Aorta (tissue), 5 donors: ENCODE results near the gene SEPTIN12. TPM values are rescaled to one million over a fixed set of nuclear protein-coding genes. Genes with fewer than 3 reads are reported as not detected.
"Not testable (repeated sequence)": the region's sequence is repeated elsewhere in the genome, so short reads cannot be mapped to it uniquely, and the experiment has no call there.

Source experiments
- ATAC-seq: fragments of 200-7000 bp; cut with Tn5 transposase; one replicate; pipeline ENCODE4 v1.9.1; 2022; ENCODE audit warnings: moderate library complexity; ENCODE audit not compliant: low FRiP score
- DNase-seq, 2 donors: peaks; one replicate each; pipeline ENCODE4 v3.0.0-alpha.2; 2020
- H3K27ac ChIP-seq, 2 donors: one replicate each; pipeline ENCODE4 v1.5.1; 2013; ENCODE audit warnings: low read length in 2 of 2, mild to moderate bottlenecking in 2 of 2, moderate library complexity in 2 of 2, control low read depth in 1 of 2, inconsistent platforms in 1 of 2, low read depth in 1 of 2
- H3K27me3 ChIP-seq, 2 donors: one replicate each; pipeline ENCODE4 v1.6.1; 2013; ENCODE audit warnings: control low read depth in 1 of 2, low read length in 1 of 2, mild to moderate bottlenecking in 1 of 2, moderate library complexity in 1 of 2; ENCODE audit not compliant: insufficient read depth in 2 of 2, control insufficient read depth in 1 of 2
- H3K36me3 ChIP-seq, 2 donors: one replicate each; pipeline ENCODE4 v1.6.1; 2013; ENCODE audit warnings: control low read depth in 1 of 2, low read length in 1 of 2, mild to moderate bottlenecking in 1 of 2; ENCODE audit not compliant: insufficient read depth in 2 of 2, control insufficient read depth in 1 of 2
- H3K4me1 ChIP-seq, 2 donors: one replicate each; pipeline ENCODE4 v1.6.1; 2013; ENCODE audit warnings: low read length in 2 of 2, control low read depth in 1 of 2, mild to moderate bottlenecking in 1 of 2, moderate library complexity in 1 of 2; ENCODE audit not compliant: insufficient read depth in 2 of 2, control insufficient read depth in 1 of 2
- H3K4me3 ChIP-seq, 2 donors: one replicate each; pipeline ENCODE4 v1.5.1; 2013; ENCODE audit warnings: low read length in 2 of 2, control low read depth in 1 of 2, mild to moderate bottlenecking in 1 of 2
- H3K9me3 ChIP-seq: one replicate; pipeline ENCODE4 v1.6.1; 2013; ENCODE audit warnings: mild to moderate bottlenecking, low read length; ENCODE audit not compliant: control insufficient read depth
- WGBS, 2 donors: extraction: QIAGEN DNeasy Blood & Tissue Kit; methylation state at CpG; one replicate each; pipeline ENCODE4 v1.1.7; 2013; 5-methylcytosine and 5-hydroxymethylcytosine counted together
- intact Hi-C, 2 donors: fragments of 100-400 bp; cut with DNase I; formaldehyde crosslinking; loops; one replicate each; pipeline versions ENCODE4 v1.14.2 to v1.15.0; 2022
- polyA plus RNA-seq, 2 donors: library from polyadenylated mRNA; stranded (reverse); fragments of 200-250 nt; gene quantifications; one replicate each; pipeline ENCODE4 v1.2.3, GENCODE V29; 2013
- total RNA-seq, 2 donors: library from RNA; stranded (reverse); fragmentation: NEBNext Ultra II Directional; extraction: Animal tissue kit (Norgen Biotek cat#: 25700); gene quantifications; one replicate each; pipeline ENCODE4 v1.2.1, GENCODE V29; 2021
- donor health status: healthy with polysubstance abuse.
- donor health status: Bipolar disorder and iron deficiency.
- donor health status: DM: no; HTN: no; CAD: no.
- donor health status: DM: no; HTN: no; CAD: no.
- donor health status: DM: yes; HTN: yes; CAD: no.

Gene SEPTIN12
- total and polyA plus RNA-seq, 4 donors: not detected

- Histone ChIP-seq H3K4me1 (no peaks in the 10 kb centered on the region), H3K27ac (no peak overlapping the region), H3K9me3 (peaks cover 1% of the 10 kb centered on the region), H3K27me3 (no peaks in the 10 kb centered on the region), H3K4me3 (no peak overlapping the region), H3K36me3 (no peaks in the 10 kb centered on the region)
- ATAC-seq (no peak), DNase-seq (no peak)
- intact Hi-C loops: no loop called here
- WGBS, 2 donors: 86% methylated on average over 10 of the region's 10 CpGs
Measured at GRCh38 chr16:4790261-4790660, 2.1 kb upstream of the SEPTIN12 start.

DNA sequence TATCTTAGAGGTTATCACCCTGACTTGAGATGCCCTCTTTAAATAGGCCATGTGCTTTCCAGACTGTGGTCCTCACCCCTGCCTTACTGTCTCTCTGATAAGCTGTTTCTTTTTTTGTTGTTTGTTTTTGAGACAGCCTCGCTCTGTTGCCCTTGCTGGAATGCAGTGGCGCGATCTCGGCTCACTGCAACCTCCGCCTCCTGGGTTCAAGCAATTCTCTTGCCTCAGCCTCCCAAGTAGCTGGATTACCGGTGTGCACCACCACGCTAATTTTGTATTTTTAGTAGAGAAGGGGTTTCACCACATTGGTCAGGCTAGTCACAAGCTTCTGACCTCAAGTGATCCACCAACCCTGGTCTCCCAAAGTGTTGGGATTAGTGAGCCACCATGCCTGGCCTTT is 765 bp upstream of the SEPTIN12 start:
- Histone ChIP-seq H3K4me1 (no peaks in the 10 kb centered on the region), H3K27me3 (no peaks in the 10 kb centered on the region), H3K4me3 (no peak overlapping the region), H3K9me3 (peaks cover 1% of the 10 kb centered on the region), H3K27ac (no peak overlapping the region), H3K36me3 (no peaks in the 10 kb centered on the region)
- WGBS, 2 donors: 87 to 91% methylated on average over 7 of the region's 7 CpGs
- intact Hi-C loops: no loop called here
- no peak for DNase-seq
- no peak for ATAC-seq

GRCh38 chr16:4788489-4788889 is 344 bp upstream of the SEPTIN12 start:
- Histone ChIP-seq H3K27ac (no peak overlapping the region), H3K4me3 (no peak overlapping the region), H3K9me3 (peaks cover 1% of the 10 kb centered on the region), H3K4me1 (no peaks in the 10 kb centered on the region), H3K27me3 (no peaks in the 10 kb centered on the region), H3K36me3 (no peaks in the 10 kb centered on the region)
- ATAC-seq (no peak), DNase-seq (no peak)
- 60% methylated on average over 9 of the region's 9 CpGs for whole genome bisulfite sequencing, 2 donors
- intact Hi-C loops: no loop called here

DNA sequence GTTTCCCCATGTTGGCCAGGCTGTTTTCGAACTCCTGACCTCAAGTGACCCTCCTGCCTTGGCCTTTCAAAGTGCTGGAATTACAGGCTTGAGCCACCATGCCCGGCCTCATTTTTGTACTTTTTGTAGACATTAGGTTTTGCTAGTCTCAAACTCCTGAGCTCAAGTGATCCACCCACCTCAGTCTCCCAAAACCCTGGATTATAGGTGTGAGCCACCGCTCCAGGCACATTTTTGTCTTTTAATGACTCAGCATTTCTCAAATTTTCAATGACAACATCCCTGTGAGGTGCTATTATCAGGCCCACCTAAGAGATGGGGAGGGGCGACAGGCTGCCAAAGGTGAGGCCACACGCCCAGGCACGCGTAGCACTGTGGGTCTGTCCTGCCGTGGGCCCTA is 1.1 kb downstream of the SEPTIN12 start:
- WGBS, 2 donors: 95 to 96% methylated on average over 8 of the region's 8 CpGs
- no peak overlapping the region for H3K4me3 ChIP-seq
- no peaks in the 10 kb centered on the region for H3K36me3 ChIP-seq
- intact Hi-C loops: no loop called here
- no peaks in the 10 kb centered on the region for H3K27me3 ChIP-seq
- DNase-seq: no peak
- ATAC-seq: no peak
- H3K27ac ChIP-seq: no peak overlapping the region
- H3K4me1 ChIP-seq: no peaks in the 10 kb centered on the region
- H3K9me3 ChIP-seq: peaks cover 1% of the 10 kb centered on the region

- H3K27ac ChIP-seq: no peak overlapping the region
- 90 to 92% methylated on average over 22 to 23 of the region's 23 CpGs for WGBS, 2 donors
- H3K9me3 ChIP-seq: no peaks in the 10 kb centered on the region
- intact Hi-C loops: no loop called here
- no peaks in the 10 kb centered on the region for H3K4me1 ChIP-seq
- no peaks in the 10 kb centered on the region for H3K36me3 ChIP-seq
- ATAC-seq: no peak
- no peak for DNase-seq
- H3K27me3 ChIP-seq: no peaks in the 10 kb centered on the region
- H3K4me3 ChIP-seq: no peak overlapping the region
Measured at GRCh38 chr16:4785758-4786433, 2.2 kb downstream of the SEPTIN12 start.

DNA sequence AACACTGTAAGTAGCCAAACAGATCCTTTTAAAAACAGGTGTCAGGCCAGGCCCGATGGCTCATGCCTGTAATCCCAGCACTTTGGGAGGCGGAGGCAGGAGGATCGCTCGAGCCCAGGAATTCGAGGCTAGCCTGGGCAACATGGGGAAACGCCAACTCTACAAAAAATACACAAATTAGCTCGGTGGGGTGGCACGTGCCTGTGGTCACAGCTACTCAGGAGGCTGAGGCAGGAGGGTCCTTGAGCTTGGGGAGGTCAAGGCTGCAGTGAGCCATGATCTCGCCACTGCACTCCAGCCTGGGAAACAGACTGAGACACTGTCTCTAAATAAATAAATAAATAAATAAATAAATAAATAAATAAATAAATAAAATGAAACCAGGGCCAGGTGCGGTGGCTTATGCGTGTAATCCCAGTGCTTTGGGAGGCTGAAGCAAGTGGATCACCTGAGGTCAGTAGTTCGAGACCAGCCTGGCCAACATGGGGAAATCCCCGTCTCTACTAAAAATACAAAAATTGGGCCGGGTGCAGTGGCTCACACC is 3.6 kb downstream of the SEPTIN12 start:
- H3K4me1 ChIP-seq, DNase-seq, intact Hi-C loops, H3K4me3 ChIP-seq, H3K9me3 ChIP-seq, ATAC-seq, H3K27ac ChIP-seq, H3K27me3 ChIP-seq, H3K36me3 ChIP-seq: not testable (repeated sequence)
- WGBS, 2 donors: 88 to 91% methylated on average over 14 of the region's 14 CpGs

- no peak for ATAC-seq
- DNase-seq: no peak
- Histone ChIP-seq H3K4me1 (no peaks in the 10 kb centered on the region), H3K36me3 (no peaks in the 10 kb centered on the region), H3K4me3 (no peak overlapping the region), H3K9me3 (no peaks in the 10 kb centered on the region), H3K27ac (no peak overlapping the region), H3K27me3 (no peaks in the 10 kb centered on the region)
- 72% methylated on average over 16 of the region's 16 CpGs for WGBS, 2 donors
- intact Hi-C loops: no loop called here
Measured at GRCh38 chr16:4783951-4784336, 4.2 kb downstream of the SEPTIN12 start.

DNA sequence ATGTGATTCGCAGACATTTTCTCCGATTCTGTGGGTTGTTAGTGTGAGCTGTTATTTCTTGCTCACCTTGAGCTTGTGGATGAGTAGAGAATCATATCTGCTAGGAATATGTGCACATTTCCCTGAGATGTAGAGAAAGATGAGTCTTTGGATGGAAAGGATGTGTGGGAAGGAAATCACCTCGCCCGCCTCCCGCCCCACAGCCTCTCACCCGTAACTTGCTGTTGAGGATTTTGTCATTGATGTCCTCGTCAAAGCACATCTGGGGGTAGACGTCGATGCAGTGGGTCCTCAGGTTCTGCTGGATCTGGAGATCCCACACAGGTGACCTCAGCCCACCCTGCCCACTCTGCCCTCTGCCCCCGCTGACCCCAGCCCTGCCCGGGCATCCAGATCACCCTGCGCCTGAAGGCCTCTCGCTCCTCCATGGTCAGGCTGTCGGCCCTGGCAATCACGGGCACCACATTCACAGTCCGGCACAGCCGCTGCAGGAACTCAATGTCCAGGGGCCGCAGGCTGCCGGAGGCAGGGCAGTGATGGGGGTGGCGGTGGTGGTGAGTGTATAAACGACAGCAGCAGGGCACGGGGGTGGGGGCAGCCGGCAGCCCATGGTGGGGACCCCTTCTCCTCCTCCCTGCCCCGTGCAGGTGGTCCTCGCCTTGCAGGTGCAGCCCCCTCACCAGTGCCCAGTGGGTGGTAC is 4.7 kb downstream of the SEPTIN12 start:
- H3K4me3 ChIP-seq: no peak overlapping the region
- no peak for DNase-seq
- intact Hi-C loops: no loop called here
- no peak for ATAC-seq
- no peaks in the 10 kb centered on the region for H3K4me1 ChIP-seq
- no peaks in the 10 kb centered on the region for H3K9me3 ChIP-seq
- no peaks in the 10 kb centered on the region for H3K27me3 ChIP-seq
- WGBS, 2 donors: 89% methylated on average over 23 to 25 of the region's 25 CpGs
- H3K27ac ChIP-seq: no peak overlapping the region
- H3K36me3 ChIP-seq: no peaks in the 10 kb centered on the region

- Histone ChIP-seq H3K9me3 (no peaks in the 10 kb centered on the region), H3K36me3 (no peaks in the 10 kb centered on the region), H3K27me3 (no peaks in the 10 kb centered on the region), H3K27ac (no peak overlapping the region), H3K4me1 (no peaks in the 10 kb centered on the region), H3K4me3 (no peak overlapping the region)
- 80 to 82% methylated on average over 4 of the region's 4 CpGs for WGBS, 2 donors
- DNase-seq (no peak), ATAC-seq (no peak)
- intact Hi-C loops: no loop called here
Measured at GRCh38 chr16:4780235-4780634, 7.9 kb downstream of the SEPTIN12 start.
